ENCODE results near the gene PWWP2B.

Gene PWWP2B

DNA sequence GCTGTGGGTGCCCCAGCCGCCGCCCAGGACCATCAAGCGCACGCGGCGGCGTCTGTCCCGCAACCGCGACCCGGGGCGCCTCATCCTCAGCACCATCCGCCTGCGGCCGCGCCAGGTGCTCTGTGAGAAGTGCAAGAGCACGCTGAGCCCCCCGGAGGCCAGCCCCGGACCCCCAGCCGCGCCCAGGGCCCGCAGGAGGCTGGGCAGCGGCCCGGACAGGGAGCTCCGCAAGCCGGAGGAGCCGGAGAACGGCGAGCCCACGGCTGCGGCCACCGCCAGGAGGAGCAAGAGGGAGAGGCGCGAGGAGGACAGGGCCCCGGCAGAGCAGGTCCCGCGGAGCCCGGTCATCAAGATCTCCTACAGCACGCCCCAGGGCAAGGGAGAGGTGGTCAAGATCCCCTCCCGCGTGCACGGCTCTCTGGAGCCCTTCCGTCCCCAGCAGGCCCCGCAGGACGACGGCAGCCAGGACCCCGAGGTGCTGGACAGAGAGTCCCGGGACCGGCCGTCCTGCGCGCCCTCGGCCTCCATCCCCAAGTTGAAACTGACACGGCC, 8.0 kb downstream of the PWWP2B start:
- FAIRE-seq (no peak), DNase-seq (ENCODE audit: insufficient read length, low spot score) (no peak)

DNA sequence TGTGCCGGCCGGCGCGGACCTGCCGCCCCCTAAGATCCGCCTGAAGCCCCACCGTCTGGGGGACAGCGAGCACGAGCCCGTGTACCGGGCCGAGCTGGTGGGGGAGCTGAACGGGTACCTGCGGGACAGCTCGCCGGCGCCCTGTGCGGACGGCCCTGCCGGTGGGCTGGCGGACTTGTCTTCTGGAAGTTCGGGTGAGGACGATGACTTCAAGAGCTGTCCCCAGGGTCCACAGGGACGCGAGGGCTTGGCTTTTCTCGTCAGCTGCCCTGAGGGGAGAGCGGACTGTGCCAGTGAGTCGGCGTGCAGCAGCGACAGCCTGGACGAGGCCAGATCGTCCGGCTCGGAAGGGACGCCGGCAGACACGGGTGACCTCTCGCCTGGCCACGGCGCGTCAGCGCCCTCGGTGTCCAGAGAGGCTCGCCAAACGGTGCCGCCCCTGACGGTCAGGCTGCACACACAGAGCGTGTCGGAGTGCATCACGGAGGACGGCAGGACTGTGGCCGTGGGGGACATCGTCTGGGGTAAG, 8.5 kb downstream of the PWWP2B start:
- DNase-seq (ENCODE audit: insufficient read length, low spot score) (no peak), FAIRE-seq (no peak)

DNA sequence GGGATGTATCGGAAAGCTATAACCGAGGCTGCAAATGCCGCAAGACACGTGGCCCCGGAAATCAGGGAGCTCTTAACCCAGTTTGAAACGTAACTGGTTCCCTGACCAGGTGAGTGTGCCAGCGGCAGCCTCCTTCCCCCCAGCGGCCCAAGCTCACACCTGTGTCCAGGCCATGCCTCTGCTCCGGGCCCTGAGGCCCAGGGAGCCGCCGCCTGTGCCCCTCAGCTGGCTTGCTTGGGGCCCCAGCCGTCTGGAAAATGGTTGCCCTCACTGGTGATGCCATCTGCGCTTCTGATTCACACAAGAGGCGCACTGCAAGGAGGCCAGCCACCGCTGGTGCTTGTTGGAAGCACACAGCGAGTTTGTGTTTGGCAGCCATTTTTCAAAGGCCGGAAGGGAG, 9.2 kb downstream of the PWWP2B start:
- DNase-seq (ENCODE audit: insufficient read length, low spot score) (no peak), FAIRE-seq (no peak)

DNA sequence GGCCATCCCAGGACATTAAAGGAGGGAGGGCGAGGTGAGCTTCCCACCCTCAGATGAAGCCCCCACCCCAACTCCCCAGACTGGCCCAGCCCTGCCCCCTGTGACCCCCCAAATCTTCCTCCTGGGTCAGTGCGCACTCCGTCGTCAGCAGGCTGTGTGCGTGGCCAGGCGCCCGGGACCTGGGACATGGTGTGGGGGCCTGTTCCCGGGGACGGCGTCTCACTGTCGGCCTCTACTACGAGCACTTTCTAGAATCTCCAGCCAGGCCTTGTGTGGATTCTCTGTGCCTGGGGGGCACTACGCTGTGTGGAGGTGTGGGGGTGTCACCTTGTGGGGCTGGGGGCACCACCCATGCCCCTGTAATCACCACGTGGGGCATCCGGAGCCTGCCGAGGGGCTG, 9.8 kb downstream of the PWWP2B start:
- FAIRE-seq (no peak), DNase-seq (ENCODE audit: insufficient read length, low spot score) (no peak)

DNA sequence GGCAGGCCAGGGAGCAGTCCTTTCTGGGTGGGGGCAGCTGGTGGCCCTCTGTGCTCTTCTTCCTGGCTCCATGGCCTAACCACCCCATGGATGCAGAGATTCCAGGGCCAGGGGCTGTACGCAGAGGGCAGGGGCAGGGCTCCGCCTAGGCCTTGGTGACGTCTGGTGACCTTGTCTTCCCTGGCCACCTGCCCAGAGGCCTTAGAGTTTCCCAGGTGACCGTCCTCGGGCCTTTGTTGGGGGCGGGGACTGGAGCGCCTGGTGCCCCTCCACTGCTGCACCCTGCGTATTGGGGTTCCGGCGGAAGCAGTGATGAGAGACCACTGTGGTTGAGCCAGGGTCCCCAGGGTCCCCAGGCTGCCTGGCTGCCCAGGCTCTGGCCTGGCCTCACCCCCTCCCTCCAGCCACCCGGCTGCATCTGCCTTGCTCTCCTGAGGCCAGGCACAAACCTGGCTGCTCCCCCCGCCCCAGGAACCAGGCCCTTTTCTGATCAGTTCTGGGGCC, 10.3 kb downstream of the PWWP2B start:
- no peak for FAIRE-seq
- DNase-seq (ENCODE audit: insufficient read length, low spot score): no peak

DNA sequence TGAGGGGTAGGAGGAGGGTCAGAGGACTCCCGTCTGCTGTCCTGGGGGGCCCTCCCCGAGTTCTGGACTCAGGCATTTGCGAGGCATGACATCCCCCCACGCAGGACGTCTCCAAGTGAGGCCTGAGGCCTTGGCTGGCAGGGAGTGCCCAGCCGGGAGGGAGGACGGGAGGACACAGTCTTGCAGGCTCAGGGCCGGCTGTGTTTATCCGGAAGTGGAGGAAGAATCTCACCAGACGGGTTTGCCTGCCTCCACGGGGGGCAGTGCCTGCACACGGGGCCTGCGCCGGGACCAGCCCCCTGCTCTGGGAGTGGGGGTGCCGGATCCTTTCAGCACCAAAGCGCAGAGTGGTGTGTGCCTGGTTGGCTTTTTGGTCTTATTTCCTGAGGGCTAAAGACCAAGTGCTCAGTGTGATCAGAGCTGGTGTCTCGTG, 10.9 kb downstream of the PWWP2B start:
- DNase-seq (ENCODE audit: insufficient read length, low spot score): no peak

DNA sequence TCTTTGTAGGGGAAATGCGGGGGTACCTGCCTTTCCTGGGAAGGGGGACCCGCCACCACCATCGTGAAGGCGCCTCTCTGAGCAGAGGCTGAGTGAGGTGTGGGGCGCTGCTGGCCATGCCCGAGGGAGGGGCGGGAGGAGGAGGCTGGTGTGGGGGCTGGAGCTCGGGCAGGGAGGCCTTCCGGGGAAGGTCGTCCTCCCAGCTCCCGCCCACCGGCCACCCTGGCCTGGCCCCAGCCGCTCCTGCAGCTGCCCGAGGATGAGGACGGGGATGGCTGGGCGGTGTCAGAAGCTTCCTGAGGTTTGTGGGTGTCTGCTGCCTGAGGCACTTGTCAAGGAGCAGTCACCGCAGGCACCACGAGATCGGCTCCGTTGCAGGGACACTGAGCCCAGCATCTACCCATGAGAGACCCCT, 11.4 kb downstream of the PWWP2B start:
- DNase-seq (ENCODE audit: insufficient read length, low spot score) (no peak), FAIRE-seq (no peak)

More for the DNA sequence above, 10.9 kb downstream of the PWWP2B start:
- no peak for FAIRE-seq

DNA sequence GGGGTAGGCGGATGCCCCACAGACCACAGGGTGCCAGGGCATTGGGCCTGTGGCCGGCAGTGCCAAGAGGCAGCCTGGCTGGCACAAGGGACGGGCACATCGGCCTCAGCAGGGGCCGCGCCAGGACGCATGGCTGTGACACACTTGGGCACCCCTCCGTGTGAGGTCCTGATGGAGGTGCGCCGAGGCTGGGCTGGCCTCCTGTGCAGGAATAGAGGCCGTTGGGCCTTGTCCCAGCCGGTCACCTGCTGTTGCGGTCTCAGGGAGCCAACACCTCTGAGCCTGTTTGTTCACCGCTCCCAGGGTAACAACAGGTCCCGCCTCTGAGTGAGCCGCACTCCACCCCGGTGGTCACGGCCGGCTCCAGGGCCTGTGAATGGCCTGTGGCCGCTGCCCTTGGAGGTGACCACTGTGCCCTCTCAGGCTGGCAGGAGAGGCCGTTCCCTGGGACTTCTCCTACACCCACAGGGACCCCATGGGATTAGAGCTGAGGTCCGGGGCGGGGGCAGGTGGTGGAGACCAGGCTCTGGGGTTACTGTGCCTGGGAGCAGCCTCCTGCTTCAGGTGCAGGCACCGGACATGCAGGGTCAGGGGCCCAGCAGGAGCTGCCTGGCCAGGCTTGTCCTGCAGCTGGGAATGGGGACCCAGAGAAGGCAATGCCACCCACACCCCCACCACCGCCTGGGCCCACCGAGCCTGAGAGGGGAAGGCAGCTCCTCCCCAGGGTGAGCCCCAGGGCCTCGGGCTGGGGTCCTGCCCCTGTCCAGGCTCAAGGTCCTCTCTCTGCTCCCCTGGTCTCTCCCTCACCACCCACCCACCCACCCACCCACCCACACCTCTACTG, 12.0 kb downstream of the PWWP2B start:
- DNase-seq (ENCODE audit: insufficient read length, low spot score): no peak

DNA sequence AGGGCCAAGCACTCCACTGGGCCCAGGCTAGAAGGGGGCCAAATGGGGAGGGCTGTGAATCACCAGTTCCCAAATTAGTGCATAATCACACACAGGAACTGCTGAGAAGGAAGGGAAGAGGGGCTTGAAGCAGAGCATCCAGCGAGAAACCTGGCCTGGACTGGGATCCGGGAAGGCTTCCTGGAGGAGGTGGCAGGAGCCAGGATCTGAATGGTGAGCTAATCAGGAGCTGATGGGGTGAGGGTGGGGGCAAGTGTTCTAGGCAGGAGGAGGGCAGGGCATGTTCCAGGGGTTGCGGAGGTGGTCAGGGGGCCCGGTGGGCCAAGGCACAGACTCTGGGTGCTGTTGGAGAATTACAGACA, 12.6 kb downstream of the PWWP2B start:
- FAIRE-seq: no peak
- DNase-seq (ENCODE audit: insufficient read length, low spot score): no peak

More for the DNA sequence above, 12.0 kb downstream of the PWWP2B start:
- no peak for FAIRE-seq

DNA sequence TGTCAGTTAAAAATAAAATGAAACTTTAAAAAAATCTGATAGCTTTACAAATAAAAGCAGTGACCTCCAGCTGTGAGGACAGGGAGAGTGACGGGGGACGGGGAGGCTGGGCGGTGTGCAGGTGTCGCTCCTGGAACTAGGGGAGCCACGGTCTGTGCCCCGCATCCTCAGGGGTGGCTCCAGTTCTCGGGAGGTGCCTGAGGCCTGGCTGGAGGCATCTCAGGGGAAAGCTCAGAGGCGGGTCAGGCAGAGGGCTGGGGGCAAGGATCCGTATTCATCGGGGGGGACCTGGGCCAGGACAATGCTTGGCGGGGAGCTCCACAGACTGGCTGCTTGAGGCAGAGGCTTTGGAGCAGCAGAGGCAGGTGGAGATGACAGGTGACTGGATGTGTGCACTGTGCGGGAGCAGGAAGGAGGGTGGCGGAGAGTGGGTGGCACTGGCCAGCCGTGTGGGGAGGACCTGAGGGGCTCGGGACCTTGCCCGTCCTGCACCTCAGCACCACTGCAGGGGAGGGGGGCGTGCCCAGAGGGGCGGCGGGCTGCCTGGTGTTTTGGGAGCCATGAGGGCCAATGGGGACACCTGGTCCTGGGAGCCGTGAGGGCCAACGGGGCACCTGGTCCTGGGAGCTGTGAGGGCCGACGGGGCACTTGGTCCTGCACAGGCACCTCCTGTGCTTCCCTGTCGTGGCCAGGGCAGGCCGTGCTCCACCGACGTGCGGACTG, 13.2 kb downstream of the PWWP2B start:
- no peak for DNase-seq (ENCODE audit: insufficient read length, low spot score)
- FAIRE-seq: no peak

DNA sequence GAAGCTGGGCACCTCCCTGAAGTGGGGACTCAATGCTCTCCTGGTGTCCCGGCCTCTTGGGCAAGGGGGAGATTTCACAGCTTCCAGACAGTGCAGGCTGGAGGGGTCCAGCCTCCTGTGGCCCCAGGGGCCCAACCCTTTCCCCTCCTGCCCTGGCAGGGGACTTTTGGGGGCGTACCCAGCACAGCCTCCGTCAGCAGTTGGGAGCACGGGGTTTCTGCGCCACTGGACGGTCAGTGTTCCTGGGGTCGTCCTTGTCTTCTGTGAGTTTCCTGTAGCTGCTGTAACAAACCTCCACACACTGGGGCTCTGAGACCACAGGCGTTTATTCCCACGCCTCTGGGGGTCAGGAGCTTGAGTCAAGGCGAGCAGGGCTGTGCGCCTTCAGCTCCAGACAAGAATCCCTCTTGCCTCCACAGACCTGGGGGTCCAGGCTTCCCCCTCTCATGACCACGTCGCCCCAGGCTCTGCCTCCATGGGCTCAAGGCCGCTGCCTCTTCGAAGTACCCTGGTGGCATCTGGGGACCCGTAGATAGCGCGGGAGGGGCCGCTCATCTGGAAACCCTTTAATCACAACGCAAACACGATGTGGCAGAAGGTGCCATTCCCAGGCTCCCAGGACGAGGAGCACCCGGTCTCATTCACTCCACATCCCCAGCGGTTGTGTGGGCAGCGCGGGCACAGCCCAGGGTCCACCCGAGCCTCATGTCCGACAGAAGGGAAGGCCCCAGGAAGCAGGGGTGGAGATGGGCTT, 14.0 kb downstream of the PWWP2B start:
- DNase-seq (ENCODE audit: insufficient read length, low spot score) (no peak), FAIRE-seq (no peak)

DNA sequence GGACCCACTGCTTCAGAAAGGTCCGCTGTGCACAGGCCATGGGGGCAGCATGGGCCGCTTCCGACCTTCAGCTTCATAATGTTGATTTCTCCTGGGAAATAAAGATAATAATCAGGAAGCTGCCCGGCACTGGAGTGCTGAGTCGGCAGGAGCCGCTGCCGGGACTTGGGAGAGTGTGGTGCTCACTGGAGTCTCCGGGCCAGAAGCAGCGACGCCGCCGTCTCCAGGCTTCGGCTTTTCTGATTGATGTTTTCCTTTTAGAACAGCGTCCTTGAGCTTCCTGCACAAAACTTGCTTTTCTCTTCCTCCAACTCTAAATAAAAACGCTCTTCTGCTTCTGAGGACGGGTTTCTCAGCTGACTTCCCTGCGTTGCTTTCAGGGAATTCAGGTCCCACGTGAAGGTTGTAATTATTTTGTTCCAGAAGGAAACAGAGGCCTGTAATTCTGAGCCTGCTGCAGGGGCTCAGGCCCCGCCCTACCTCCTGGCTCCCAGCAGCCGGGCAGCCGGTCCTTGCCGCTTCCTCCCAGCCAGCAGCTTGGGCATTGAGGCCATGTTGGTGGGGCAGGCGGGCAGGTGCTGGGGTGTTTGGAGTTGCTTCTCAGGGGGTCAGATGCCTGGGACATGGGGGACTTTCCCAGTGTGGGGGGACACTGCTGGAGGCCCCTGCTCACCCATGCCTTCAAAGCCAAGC, 14.7 kb downstream of the PWWP2B start:
- DNase-seq (ENCODE audit: insufficient read length, low spot score) (no peak), FAIRE-seq (no peak)

DNA sequence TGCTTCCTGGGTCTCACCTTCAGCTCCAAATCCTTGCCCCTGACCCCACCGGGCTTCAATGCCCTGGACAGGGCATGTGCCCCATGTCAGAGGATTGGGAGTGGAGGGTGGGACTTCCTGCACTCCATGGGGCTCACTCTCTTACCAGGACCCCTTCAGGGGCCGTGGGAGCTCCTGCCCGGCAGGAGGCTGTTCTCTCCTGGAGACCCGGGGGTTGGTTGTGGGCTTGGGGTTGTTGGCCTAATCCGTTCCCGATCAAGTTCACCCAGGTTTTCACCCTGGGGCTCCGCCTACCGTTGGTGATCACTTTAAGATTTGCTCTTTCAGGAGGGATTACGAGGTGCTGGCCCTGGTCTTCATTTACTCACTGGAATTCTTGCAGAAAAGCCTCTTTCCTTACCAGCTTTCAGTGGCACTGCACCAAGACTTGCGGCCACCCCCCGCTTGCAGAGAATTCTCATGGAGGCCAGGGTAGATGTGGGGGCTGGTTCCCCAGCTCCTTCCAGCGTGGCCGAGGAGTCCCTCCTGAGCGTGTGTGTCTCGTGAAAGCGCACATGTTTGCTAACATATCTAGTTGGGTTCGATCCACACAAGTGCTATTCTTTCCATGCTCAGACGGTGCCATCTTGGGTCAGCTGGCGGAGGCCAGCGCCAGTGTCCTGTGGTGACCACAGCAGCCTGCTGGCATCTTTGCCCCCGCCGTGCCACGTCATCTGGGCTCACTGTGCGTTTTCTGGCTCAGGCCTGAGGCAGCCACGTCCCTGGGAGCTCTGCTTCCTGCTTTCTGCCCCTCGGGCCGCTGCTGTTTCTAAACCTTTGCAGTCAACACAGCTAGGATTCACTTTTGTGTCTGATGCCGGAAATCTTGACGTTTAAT, 15.6 kb downstream of the PWWP2B start:
- DNase-seq (ENCODE audit: insufficient read length, low spot score) (no peak), FAIRE-seq (no peak)

DNA sequence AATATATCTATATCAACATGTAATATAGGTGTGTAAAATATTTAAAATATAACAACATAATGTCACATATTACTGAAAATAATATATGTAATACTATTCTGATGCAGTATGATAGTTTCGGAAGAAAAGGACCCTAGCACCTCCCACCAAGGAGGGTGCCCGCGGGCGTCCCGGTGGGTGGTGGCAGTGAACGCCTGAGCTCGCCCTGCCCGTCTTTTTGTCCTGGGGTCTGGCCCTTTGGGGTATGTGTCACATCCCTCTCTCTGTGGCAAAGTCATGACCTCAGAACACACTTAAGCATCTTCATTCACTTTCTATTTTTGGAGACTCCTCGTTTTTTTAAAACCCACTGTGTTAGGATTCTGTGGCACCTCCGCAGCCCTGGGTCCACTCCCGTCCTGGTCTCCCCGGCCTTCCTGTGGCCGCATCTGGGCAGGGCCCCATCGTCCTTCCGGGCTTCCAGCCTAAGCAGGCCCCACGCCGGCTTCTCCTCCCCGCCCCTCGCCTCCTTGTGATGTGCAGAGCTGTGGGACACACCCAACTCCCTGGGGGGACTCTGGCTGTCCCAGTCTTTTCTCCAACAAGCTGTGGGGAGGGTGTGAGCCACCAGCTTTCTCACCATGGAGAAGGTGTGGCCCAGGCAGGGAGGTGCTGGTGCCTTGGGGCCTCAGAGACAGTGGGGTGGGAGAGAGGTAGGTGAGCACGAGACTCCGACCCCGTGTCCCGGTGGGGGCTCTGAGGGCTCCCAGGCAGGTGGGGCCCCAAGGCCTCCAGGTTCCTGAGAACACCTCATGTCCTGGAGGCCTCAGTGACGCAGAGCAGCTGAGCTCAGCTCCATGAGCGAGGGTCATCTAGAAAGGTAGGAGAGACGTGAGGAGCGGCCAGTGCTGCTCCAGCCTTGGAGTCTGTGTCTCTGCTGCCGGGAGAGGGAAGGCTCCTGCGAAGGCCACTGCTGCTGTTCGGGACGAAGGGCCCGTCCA, 16.5 kb downstream of the PWWP2B start:
- no peak for FAIRE-seq

DNA sequence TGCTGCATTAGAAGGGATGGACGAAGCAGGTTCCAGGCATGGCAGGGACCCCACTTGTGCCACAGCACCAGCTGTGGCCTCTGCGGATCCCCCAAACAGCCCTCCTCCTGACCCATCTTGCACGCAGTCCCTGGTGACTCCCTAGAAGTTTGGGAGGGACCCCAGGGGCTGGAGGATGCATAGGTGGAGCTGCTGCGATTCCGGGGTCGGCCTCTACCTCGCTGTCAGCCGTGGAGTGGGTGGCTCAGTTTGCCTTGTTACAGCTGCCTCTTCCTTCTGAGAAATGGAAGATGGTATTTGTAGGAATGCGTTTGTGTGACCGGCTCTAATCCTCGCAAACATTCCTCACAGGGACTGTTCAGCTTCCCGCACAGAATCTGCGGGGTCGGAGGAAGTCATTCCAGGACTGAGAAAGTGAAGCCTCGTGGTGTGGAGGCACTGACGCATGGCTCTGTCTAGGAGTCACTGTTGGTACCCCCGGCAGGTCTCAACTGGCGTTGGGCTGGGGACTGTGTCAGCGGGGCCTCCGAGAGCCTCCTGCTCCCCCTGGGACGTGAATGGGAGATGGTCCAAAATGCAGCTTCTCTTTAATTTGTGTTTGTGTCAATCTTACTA, 17.5 kb downstream of the PWWP2B start:
- FAIRE-seq (no peak), DNase-seq (ENCODE audit: insufficient read length, low spot score) (no peak)

More for the DNA sequence above, 16.5 kb downstream of the PWWP2B start:
- no peak for DNase-seq (ENCODE audit: insufficient read length, low spot score)

DNA sequence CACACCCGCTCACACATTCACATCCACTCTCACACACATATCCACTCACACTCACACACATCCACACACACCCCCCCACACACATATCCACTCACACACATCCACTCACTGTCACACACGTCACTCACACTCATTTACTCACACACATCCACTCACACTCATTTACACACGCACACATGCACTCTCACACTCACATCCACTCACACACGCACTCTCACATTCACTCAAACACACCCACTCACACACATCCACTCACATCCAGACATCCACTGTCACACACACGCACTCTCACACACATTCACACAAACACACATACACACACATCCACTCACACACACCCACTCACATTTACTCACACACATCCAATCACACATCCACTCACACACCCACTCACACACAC, 18.3 kb downstream of the PWWP2B start:
- DNase-seq (ENCODE audit: insufficient read length, low spot score) (no peak), FAIRE-seq (no peak)

DNA sequence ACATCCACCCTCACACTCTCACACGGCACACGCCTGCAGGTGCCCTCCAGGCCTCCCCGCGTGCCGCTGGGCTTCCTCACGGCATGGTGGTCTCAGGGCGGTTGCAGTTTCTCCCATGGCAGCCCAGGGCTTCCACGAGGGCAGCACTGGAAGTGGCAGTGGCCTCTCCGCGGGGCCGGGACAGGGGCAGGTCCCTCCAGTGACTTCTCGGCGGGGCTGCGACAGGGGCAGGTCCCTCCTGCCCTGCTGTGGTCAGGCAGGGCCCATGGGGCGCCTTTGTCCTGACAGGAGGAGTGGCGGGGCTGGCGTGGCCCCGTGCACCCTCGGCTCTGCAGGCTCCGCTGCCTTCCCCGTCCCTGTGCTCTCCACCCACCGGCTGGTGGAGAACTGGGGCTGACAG, 19.0 kb downstream of the PWWP2B start:
- DNase-seq (ENCODE audit: insufficient read length, low spot score) (no peak), FAIRE-seq (no peak)
